Muscle of leg (tissue), 11 donors: ENCODE data around the gene BAAT. TPM values are rescaled to one million over a fixed set of nuclear protein-coding genes. Genes with fewer than 3 reads are reported as not detected.
A peak's percentile ranks its signal among the peaks of the same experiment; 100 is the strongest.
"Not testable (repeated sequence)": the region's sequence is repeated elsewhere in the genome, so short reads cannot be mapped to it uniquely, and the experiment has no call there.

Source experiments
- DNase-seq: peaks from one replicate; pipeline ENCODE4 v3.0.0; 2013
- H3K27ac ChIP-seq: one replicate; pipeline ENCODE4 v1.5.1; 2013; ENCODE audit warnings: mild to moderate bottlenecking, low read length, control low read depth
- H3K27me3 ChIP-seq: one replicate; pipeline ENCODE4 v1.6.1; 2013; ENCODE audit warnings: low read length; ENCODE audit not compliant: control insufficient read depth, insufficient read depth
- H3K36me3 ChIP-seq: one replicate; pipeline ENCODE4 v1.6.1; 2013; ENCODE audit warnings: low read length; ENCODE audit not compliant: control insufficient read depth, insufficient read depth
- H3K4me1 ChIP-seq: one replicate; pipeline ENCODE4 v1.6.1; 2013; ENCODE audit warnings: low read length; ENCODE audit not compliant: control insufficient read depth, insufficient read depth
- H3K4me3 ChIP-seq: one replicate; pipeline ENCODE4 v1.5.1; 2013; ENCODE audit warnings: low read length, control low read depth
- H3K9me3 ChIP-seq: replicated peaks from 2 replicates; pipeline ENCODE4 v1.6.1; 2013; ENCODE audit warnings: low read depth, low read length; ENCODE audit not compliant: control insufficient read depth
- WGBS: methylation state at CpG from one replicate; pipeline ENCODE4 v1.1.5; 2013; ENCODE audit warnings: missing lambda C conversion rate; ENCODE audit not compliant: insufficient coverage; 5-methylcytosine and 5-hydroxymethylcytosine counted together
- polyA plus RNA-seq, 8 donors: library from polyadenylated mRNA; unstranded; fragments of 120-200 nt; gene quantifications; one replicate each; pipeline versions ENCODE4 v1.2.1 to v1.2.3, GENCODE V29; 2013; ENCODE audit warnings: inconsistent platforms in 1 of 8, low replicate concordance in 1 of 8; ENCODE audit not compliant: insufficient read length in 8 of 8, insufficient read depth in 1 of 8
- total RNA-seq: library from RNA; stranded (reverse); fragments of 120-200 nt; gene quantifications from one replicate; pipeline ENCODE4 v1.2.4, GENCODE V29; 2013

Gene BAAT
- total and polyA plus RNA-seq, 9 donors = 0.33 to 3.0 (median 0.66) TPM

DNA sequence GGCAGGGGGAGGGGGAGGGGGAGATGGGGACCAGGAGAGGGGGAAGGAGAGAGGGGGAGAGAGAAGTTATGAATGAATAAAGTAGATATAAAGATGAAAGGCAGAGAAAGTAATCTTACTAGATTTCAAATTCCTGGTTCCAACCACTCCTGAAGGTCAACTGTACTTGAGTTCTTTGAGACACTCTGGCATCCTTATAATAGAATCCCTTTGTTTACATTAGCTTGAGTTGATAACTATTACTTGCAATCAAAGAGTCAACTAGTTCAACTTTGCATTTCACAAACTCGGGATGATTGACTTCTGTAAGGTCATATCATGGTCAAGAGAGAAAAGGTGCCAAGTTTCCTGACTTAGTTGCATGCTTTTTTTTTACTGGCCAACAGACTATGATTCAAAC lies 42.2 kb downstream of the BAAT start:
- Histone ChIP-seq H3K27ac (no peak overlapping the region), H3K36me3 (no peaks in the 10 kb centered on the region), H3K27me3 (no peaks in the 10 kb centered on the region), H3K4me1 (no peaks in the 10 kb centered on the region), H3K9me3 (no peaks in the 10 kb centered on the region), H3K4me3 (no peak overlapping the region)
- WGBS = no CpG with 5 or more reads among the region's 1 CpG
- DNase-seq = no peak

DNA sequence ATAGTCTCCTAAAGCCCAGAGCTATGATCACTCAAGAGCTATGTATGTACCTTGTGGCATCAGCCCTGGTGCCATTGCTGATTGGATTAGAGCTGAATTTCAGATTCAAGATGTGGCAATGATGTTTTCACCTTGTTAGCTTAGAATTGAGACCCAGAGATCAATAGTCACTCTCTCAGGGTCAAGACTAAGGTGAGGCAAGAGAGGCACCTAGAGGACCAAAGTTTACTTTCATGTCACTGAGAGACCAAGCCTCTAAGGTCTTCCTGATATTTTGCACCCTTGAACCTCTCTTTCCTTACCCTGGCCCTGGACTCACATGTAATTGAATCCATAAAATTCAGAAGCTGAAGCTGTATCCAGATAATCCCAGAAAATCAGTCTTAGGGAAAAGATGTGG lies 42.8 kb downstream of the BAAT start:
- DNase-seq = no peak
- Histone ChIP-seq H3K9me3 (no peaks in the 10 kb centered on the region), H3K4me3 (no peak overlapping the region)

GRCh38 chr9:101337237-101337636 lies 47.6 kb downstream of the BAAT start:
- H3K4me1 ChIP-seq = no peaks in the 10 kb centered on the region
- H3K4me3 ChIP-seq = no peak overlapping the region
- no peaks in the 10 kb centered on the region for H3K36me3 ChIP-seq
- no peaks in the 10 kb centered on the region for H3K9me3 ChIP-seq
- no CpG with 5 or more reads among the region's 2 CpGs for WGBS
- no peak for DNase-seq
- H3K27ac ChIP-seq = no peak overlapping the region
- no peaks in the 10 kb centered on the region for H3K27me3 ChIP-seq

More for the DNA sequence above, 42.8 kb downstream of the BAAT start:
- Histone ChIP-seq H3K27ac (no peak overlapping the region), H3K27me3 (no peaks in the 10 kb centered on the region), H3K4me1 (no peaks in the 10 kb centered on the region), H3K36me3 (no peaks in the 10 kb centered on the region)

GRCh38 chr9:101336091-101336490 lies 48.7 kb downstream of the BAAT start:
- DNase-seq = no peak
- no peaks in the 10 kb centered on the region for H3K4me1 ChIP-seq
- no peaks in the 10 kb centered on the region for H3K9me3 ChIP-seq

GRCh38 chr9:101333926-101334702 lies 50.7 kb downstream of the BAAT start:
- H3K36me3 ChIP-seq = no peaks in the 10 kb centered on the region
- H3K4me3 ChIP-seq = no peak overlapping the region
- DNase-seq = peak; percentile 11
- 84% methylated on average over 23 of the region's 25 CpGs for WGBS
- no peaks in the 10 kb centered on the region for H3K27me3 ChIP-seq
- no peaks in the 10 kb centered on the region for H3K4me1 ChIP-seq
- H3K27ac ChIP-seq = no peak overlapping the region
- no peaks in the 10 kb centered on the region for H3K9me3 ChIP-seq

More at GRCh38 chr9:101336091-101336490, 48.7 kb downstream of the BAAT start:
- Histone ChIP-seq H3K4me3 (no peak overlapping the region), H3K27ac (no peak overlapping the region), H3K36me3 (no peaks in the 10 kb centered on the region), H3K27me3 (no peaks in the 10 kb centered on the region)

GRCh38 chr9:101333490-101333889 lies 51.3 kb downstream of the BAAT start:
- DNase-seq = no peak
- Histone ChIP-seq H3K36me3 (no peaks in the 10 kb centered on the region), H3K9me3 (no peaks in the 10 kb centered on the region), H3K4me1 (no peaks in the 10 kb centered on the region), H3K4me3 (no peak overlapping the region), H3K27ac (no peak overlapping the region), H3K27me3 (no peaks in the 10 kb centered on the region)
- WGBS = 67% methylated on average over 1 of the region's 4 CpGs

DNA sequence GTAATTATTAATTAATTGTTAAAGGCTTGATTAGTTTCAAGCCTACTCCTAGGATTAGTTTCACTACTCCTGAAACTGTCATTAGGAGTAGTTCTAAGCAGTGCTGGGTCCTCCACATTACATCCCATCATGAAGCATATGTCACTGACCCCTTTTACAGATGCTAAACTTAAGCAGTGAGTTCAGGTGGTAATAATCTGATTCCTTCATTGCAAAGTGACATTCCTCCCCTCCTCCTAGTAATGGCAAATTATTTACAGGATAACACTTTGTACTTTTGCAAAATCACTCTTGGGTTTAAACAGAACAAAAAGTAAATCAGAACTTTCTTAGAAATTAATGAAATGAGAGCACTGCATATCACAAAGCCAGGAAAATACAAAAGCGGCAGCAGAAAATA lies 52.4 kb downstream of the BAAT start:
- no peak overlapping the region for H3K4me3 ChIP-seq
- no peak for DNase-seq
- WGBS = no CpG with 5 or more reads among the region's 1 CpG
- H3K4me1 ChIP-seq = no peaks in the 10 kb centered on the region
- no peak overlapping the region for H3K27ac ChIP-seq
- H3K27me3 ChIP-seq = no peaks in the 10 kb centered on the region
- no peaks in the 10 kb centered on the region for H3K9me3 ChIP-seq
- no peaks in the 10 kb centered on the region for H3K36me3 ChIP-seq

- WGBS = 90% methylated on average over 2 of the region's 3 CpGs
- H3K4me3 ChIP-seq, H3K9me3 ChIP-seq, H3K27ac ChIP-seq, H3K36me3 ChIP-seq, H3K4me1 ChIP-seq, DNase-seq, H3K27me3 ChIP-seq: not testable (repeated sequence)
These were observed 57.3 kb downstream of the BAAT start for GRCh38 chr9:101327422-101327909.

- no CpG with 5 or more reads among the region's 1 CpG for WGBS
- Histone ChIP-seq H3K4me1 (no peaks in the 10 kb centered on the region), H3K4me3 (no peak overlapping the region), H3K27me3 (no peaks in the 10 kb centered on the region), H3K9me3 (no peaks in the 10 kb centered on the region), H3K36me3 (no peaks in the 10 kb centered on the region), H3K27ac (no peak overlapping the region)
- DNase-seq = no peak
These were observed 58.3 kb downstream of the BAAT start for GRCh38 chr9:101326501-101326900.

DNA sequence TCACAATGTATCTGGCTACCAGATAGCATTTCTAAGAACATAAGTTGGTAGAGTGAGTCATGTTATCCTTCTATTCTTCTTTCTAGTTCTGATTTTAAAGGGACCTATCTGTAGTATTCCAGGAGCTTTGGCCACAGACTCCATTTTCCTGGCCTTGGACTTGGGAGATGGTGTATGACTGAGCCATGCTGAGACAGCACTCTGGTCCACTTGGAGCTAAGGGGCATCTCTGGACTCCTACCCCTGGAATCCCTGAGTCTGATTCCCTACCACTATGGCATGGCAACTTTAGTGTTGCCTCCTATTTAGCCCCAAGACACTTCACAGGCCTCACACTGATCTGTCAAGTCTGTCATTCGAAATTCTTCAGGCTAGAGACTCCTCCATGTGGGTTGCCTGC lies 58.8 kb downstream of the BAAT start:
- 70% methylated on average over 1 of the region's 1 CpG for WGBS
- no peak overlapping the region for H3K27ac ChIP-seq
- no peaks in the 10 kb centered on the region for H3K9me3 ChIP-seq
- no peaks in the 10 kb centered on the region for H3K27me3 ChIP-seq
- H3K36me3 ChIP-seq = no peaks in the 10 kb centered on the region
- no peaks in the 10 kb centered on the region for H3K4me1 ChIP-seq
- no peak overlapping the region for H3K4me3 ChIP-seq
- DNase-seq = no peak

DNA sequence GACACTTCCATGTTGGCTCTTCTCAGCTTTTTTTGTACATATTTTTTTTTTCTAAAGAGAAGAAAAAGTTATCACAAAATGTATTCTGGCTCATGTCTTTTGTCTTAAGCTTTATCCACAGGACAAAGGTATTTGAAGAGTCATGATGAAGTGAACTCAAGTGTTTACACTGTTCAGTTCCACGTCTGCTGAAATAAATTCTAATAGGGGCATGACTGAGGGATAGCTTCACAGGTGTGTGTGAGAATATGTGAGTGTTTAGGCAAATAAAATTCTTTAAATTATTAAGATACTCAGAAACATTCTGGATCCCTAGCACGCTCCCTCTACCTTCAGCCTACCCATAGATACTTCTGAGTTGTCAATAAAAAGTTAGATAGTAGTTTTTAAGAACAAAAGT lies 59.8 kb downstream of the BAAT start:
- DNase-seq = no peak
- no CpG with 5 or more reads among the region's 2 CpGs for WGBS
- no peaks in the 10 kb centered on the region for H3K4me1 ChIP-seq
- no peaks in the 10 kb centered on the region for H3K9me3 ChIP-seq
- H3K27me3 ChIP-seq = no peaks in the 10 kb centered on the region
- H3K27ac ChIP-seq = no peak overlapping the region
- H3K36me3 ChIP-seq = no peaks in the 10 kb centered on the region
- H3K4me3 ChIP-seq = no peak overlapping the region
